Breast epithelium (tissue), 4 donors: Measurements from ENCODE around the gene LONP1. TPM values are rescaled to one million over a fixed set of nuclear protein-coding genes. Genes with fewer than 3 reads are reported as not detected.

Experiments
- DNase-seq, 2 donors: peaks; one replicate each; pipeline ENCODE4 v3.0.0-alpha.2; 2019; ENCODE audit warnings: low spot score in 2 of 2
- H3K27ac ChIP-seq, 2 donors: fragments of 200-600 bp; sonication (generic) in 1 of 2; one replicate each; pipeline ENCODE4 v1.5.1; 2016 to 2019; ENCODE audit warnings: mild to moderate bottlenecking in 1 of 2
- H3K27me3 ChIP-seq, 2 donors: fragments of 200-600 bp; sonication (generic) in 1 of 2; one replicate each; pipeline versions ENCODE4 v1.5.1 to v1.6.0; 2017 to 2019; ENCODE audit warnings: control low read depth in 1 of 2, mild to moderate bottlenecking in 1 of 2
- H3K36me3 ChIP-seq: fragments of 200-600 bp; one replicate; pipeline ENCODE4 v1.5.1; 2019
- H3K4me1 ChIP-seq, 2 donors: fragments of 200-600 bp; sonication (generic); one replicate each; pipeline ENCODE4 v1.5.1; 2016 to 2019; ENCODE audit warnings: control low read depth in 1 of 2
- H3K4me3 ChIP-seq, 3 donors: fragments of 200-600 bp; sonication (generic); 1 replicate in 2 of 3; 2 replicates in 1 of 3; pipeline ENCODE4 v1.5.1; 2016 to 2019; ENCODE audit warnings: mild to moderate bottlenecking in 3 of 3, moderate library complexity in 2 of 3
- H3K9me3 ChIP-seq, 2 donors: fragments of 200-600 bp; sonication (generic) in 1 of 2; one replicate each; pipeline ENCODE4 v1.5.1; 2016 to 2019; ENCODE audit warnings: control low read depth in 1 of 2
- POLR2A ChIP-seq: fragments of 450-650 bp; IDR thresholded peaks from one replicate; pipeline ENCODE4 v1.6.1; 2016; ENCODE audit warnings: antibody characterized with exemption, mild to moderate bottlenecking, moderate library complexity
- POLR2AphosphoS5 ChIP-seq, 3 donors: sonication (generic); formaldehyde crosslinking; IDR thresholded peaks; one replicate each; pipeline ENCODE4 v1.6.1; 2017; ENCODE audit warnings: antibody characterized with exemption in 3 of 3
- intact Hi-C: fragments of 100-400 bp; cut with DNase I; formaldehyde crosslinking; loops from one replicate; pipeline ENCODE4 v1.15.1; 2023; ENCODE audit warnings: low total_unique reads
- total RNA-seq, 3 donors: library from RNA; depleted of rRNA; stranded (reverse); fragments of >200 nt; gene quantifications; one replicate each; pipeline ENCODE4 v1.1.0, GENCODE V29; 2016
- TF ChIP-seq, protein P1 (sequence below), 3 donors: fragments of 450-650 bp; IDR thresholded peaks; one replicate each; pipeline ENCODE4 v1.5.1; 2016 to 2017; ENCODE audit warnings: antibody characterized with exemption in 3 of 3, mild to moderate bottlenecking in 3 of 3, moderate library complexity in 3 of 3

The LONP1 gene
- total RNA-seq, 3 donors from 2014 or later: 48.1 to 66.2 (median 60.6) TPM

DNA sequence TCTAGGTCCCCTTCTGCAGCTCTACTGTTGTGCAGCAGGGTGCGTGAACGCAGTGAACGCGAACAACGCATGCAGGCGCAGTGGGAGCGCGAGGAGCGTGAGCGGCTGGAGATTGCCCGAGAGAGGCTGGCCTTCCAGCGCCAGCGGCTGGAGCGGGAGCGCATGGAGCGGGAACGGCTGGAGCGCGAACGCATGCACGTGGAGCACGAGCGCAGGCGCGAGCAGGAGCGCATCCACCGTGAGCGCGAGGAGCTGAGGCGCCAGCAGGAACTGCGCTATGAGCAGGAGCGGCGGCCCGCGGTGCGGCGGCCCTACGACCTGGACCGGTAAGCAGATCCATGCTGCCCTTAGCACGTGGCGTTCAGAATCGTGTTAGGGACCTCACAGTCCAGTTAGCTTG is 58.5 kb downstream of the LONP1 start:
- intact Hi-C loops: no loop called here
- DNase-seq: no peak
- Histone ChIP-seq H3K4me3 (no peak overlapping the region), H3K4me1 (no peaks in the 10 kb centered on the region), H3K9me3 (no peaks in the 10 kb centered on the region), H3K27ac (no peak overlapping the region), H3K36me3 (peaks cover 15% of the 10 kb centered on the region), H3K27me3 (no peaks in the 10 kb centered on the region)
- TF ChIP-seq POLR2A: no peak
- no peak for TF ChIP-seq POLR2AphosphoS5 (IDR thresholded peaks at IDR 0.05)
- TF ChIP-seq, protein P1, sequence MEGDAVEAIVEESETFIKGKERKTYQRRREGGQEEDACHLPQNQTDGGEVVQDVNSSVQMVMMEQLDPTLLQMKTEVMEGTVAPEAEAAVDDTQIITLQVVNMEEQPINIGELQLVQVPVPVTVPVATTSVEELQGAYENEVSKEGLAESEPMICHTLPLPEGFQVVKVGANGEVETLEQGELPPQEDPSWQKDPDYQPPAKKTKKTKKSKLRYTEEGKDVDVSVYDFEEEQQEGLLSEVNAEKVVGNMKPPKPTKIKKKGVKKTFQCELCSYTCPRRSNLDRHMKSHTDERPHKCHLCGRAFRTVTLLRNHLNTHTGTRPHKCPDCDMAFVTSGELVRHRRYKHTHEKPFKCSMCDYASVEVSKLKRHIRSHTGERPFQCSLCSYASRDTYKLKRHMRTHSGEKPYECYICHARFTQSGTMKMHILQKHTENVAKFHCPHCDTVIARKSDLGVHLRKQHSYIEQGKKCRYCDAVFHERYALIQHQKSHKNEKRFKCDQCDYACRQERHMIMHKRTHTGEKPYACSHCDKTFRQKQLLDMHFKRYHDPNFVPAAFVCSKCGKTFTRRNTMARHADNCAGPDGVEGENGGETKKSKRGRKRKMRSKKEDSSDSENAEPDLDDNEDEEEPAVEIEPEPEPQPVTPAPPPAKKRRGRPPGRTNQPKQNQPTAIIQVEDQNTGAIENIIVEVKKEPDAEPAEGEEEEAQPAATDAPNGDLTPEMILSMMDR (IDR thresholded peaks at IDR 0.05): no peak

DNA sequence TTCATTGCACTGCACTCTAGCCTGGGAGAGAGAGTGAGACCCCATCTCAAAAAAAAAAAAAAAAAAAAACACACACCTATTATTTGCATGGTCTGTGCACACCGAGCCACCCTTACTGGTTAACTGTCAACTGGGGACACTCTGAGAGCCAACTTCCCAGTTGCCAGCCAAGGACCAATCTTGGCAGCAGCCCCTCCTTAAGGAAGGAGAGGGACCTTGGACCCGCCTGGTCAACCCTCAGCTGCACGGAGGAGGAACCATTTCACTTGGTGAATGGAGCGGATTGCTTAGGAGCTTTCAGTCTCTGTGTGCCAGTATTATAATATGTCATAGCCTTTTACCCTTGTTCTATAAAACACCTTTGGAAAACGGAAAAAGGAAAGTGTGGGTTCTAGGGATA is 64.5 kb downstream of the LONP1 start:
- intact Hi-C loops: no loop called here
- H3K9me3 ChIP-seq: no peaks in the 10 kb centered on the region
- no peak for TF ChIP-seq POLR2A
- TF ChIP-seq, protein P1 (IDR thresholded peaks at IDR 0.05): no peak
- TF ChIP-seq POLR2AphosphoS5 (IDR thresholded peaks at IDR 0.05): no peak
- H3K27me3 ChIP-seq: no peaks in the 10 kb centered on the region
- H3K36me3 ChIP-seq: peaks cover 9% of the 10 kb centered on the region
- H3K27ac ChIP-seq: no peak overlapping the region
- no peak overlapping the region for H3K4me3 ChIP-seq
- H3K4me1 ChIP-seq: no peaks in the 10 kb centered on the region
- DNase-seq: no peak

DNA sequence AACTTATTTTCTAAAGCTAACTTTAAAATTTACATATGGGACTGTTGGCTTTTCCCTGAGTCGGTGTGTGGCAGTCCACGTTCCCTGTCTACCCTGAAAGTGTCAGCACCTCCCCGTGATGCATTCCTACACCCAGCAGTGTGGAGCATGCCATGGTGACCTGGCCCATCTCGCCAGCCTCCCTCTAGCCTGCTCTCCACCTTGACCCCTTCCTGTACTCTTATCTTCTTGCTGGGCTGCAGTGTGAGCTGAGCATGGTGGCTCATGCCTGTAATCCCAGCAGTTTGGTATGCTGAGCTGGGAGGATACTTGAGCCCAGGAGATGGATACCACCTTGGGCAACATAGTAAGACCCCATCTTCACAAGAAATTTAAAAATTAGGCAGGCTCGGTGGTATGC is 65.0 kb downstream of the LONP1 start:
- no peak for DNase-seq
- intact Hi-C loops: no loop called here
- TF ChIP-seq POLR2A (no peak), POLR2AphosphoS5 (IDR thresholded peaks at IDR 0.05) (no peak)
- TF ChIP-seq, protein P1 (IDR thresholded peaks at IDR 0.05): no peak
- Histone ChIP-seq H3K36me3 (peaks cover 9% of the 10 kb centered on the region), H3K27me3 (no peaks in the 10 kb centered on the region), H3K27ac (no peak overlapping the region), H3K9me3 (no peaks in the 10 kb centered on the region), H3K4me3 (no peak overlapping the region), H3K4me1 (no peaks in the 10 kb centered on the region)

DNA sequence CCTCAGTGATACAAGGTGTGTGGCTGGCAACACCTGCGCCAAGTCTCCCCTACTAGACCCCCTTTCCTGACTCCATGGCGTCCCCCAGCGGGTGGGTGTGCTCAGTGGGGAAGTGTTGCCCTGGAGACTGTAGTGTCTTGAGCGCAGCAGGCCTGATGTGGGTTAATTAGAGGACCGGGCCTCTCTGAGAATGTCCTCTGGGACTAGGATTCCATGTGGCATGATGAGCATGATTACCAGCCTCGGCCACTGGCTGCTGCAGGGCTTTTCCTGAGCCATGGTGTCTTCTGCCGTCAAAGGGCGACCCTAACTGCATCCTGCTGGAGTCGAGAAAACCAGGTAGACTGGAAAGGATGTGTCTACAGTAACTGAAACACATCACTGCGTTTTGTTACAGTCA is 67.7 kb downstream of the LONP1 start:
- H3K27ac ChIP-seq: no peak overlapping the region
- no peak for TF ChIP-seq POLR2AphosphoS5 (IDR thresholded peaks at IDR 0.05)
- TF ChIP-seq POLR2A: no peak
- TF ChIP-seq, protein P1 (IDR thresholded peaks at IDR 0.05): no peak
- intact Hi-C loops: no loop called here
- H3K36me3 ChIP-seq: peaks cover 8% of the 10 kb centered on the region
- no peaks in the 10 kb centered on the region for H3K9me3 ChIP-seq
- no peaks in the 10 kb centered on the region for H3K27me3 ChIP-seq
- H3K4me3 ChIP-seq: no peak overlapping the region
- no peak for DNase-seq
- H3K4me1 ChIP-seq: no peaks in the 10 kb centered on the region

DNA sequence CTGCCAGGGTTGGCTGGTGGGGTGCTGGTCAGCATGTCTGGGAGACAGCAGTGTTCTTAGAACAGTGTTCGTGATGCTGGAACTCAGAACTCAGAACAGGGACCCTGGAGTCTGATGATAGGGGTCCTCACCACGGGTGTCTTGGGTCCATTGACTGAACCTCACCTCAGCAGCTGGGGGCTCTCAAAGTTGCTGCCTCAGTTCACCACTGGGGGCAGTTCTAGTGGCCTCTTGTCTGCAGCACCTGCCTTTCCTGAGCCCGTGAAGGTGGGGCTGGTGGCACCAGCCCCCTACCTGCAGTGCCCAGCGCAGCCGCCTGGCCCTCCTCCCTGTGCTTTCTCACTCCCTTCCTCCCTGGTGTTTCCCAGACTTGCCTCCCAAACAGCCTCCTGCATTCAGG is 68.6 kb downstream of the LONP1 start:
- Histone ChIP-seq H3K4me1 (no peaks in the 10 kb centered on the region), H3K36me3 (peaks cover 5% of the 10 kb centered on the region), H3K27me3 (no peaks in the 10 kb centered on the region), H3K27ac (no peak overlapping the region), H3K9me3 (no peaks in the 10 kb centered on the region), H3K4me3 (no peak overlapping the region)
- intact Hi-C loops: loop anchor here (1.0 kb wide), 1 partner anchor 24 kb away; no protein-coding TSS in a partner anchor
- TF ChIP-seq POLR2A: no peak
- TF ChIP-seq, protein P1 (IDR thresholded peaks at IDR 0.05): no peak
- TF ChIP-seq POLR2AphosphoS5 (IDR thresholded peaks at IDR 0.05): no peak
- no peak for DNase-seq
